K562 (cell line): Measurements from ENCODE around the gene TSPOAP1. TPM values are rescaled to one million over a fixed set of nuclear protein-coding genes. Genes with fewer than 3 reads are reported as not detected.

Source experiments
- CHAMP1 ChIP-seq: fragments of 450-650 bp; IDR thresholded peaks from 2 replicates; pipeline ENCODE4 v1.6.1; 2016; ENCODE audit warnings: mild to moderate bottlenecking
- CREB3 ChIP-seq: fragments of 450-650 bp; conservative IDR thresholded peaks from 2 replicates; pipeline ENCODE4 v1.6.1; 2016; ENCODE audit warnings: missing genetic modification characterization, low read depth, mild to moderate bottlenecking, missing compliant biosample characterization, moderate library complexity
- CREB3L1 ChIP-seq: fragments of 450-650 bp; IDR thresholded peaks from 2 replicates; pipeline ENCODE4 v1.6.1; 2014; ENCODE audit warnings: low read depth, mild to moderate bottlenecking, moderate library complexity, borderline replicate concordance
- ETV1 ChIP-seq: fragments of 450-650 bp; conservative IDR thresholded peaks from 2 replicates; pipeline ENCODE4 v1.6.1; 2016; ENCODE audit warnings: missing genetic modification characterization, control low read depth, low read depth, missing compliant biosample characterization
- FOXP1 ChIP-seq: sonication (generic); formaldehyde crosslinking; IDR thresholded peaks from 2 replicates; pipeline ENCODE4 v1.8.0; 2022; ENCODE audit warnings: mild to moderate bottlenecking, missing genetic modification reagents
- MCM2 ChIP-seq: fragments of 450-650 bp; IDR thresholded peaks from 2 replicates; pipeline ENCODE4 v1.6.1; 2017; ENCODE audit warnings: low read depth, mild to moderate bottlenecking
- MXD1 ChIP-seq: fragments of 250-450 bp; sonication (Bioruptor Pico); IDR thresholded peaks from 2 replicates; pipeline ENCODE4 v1.8.0; 2021; ENCODE audit warnings: borderline replicate concordance, mild to moderate bottlenecking, moderate library complexity; ENCODE audit not compliant: poor library complexity, severe bottlenecking
- NR2C1 ChIP-seq, 2 experiments: fragments of 450-650 bp; IDR thresholded peaks; 2 replicates each; pipeline ENCODE4 v1.6.1; 2017; ENCODE audit warnings: mild to moderate bottlenecking in 2 of 2, antibody characterized with exemption in 1 of 2, inconsistent platforms in 1 of 2, missing compliant biosample characterization in 1 of 2, missing genetic modification characterization in 1 of 2
- OTX1 ChIP-seq: fragments of 450-650 bp; formaldehyde crosslinking; IDR thresholded peaks from 2 replicates; pipeline ENCODE4 v1.4.0; 2022; ENCODE audit warnings: mild to moderate bottlenecking
- PHTF2 ChIP-seq: fragments of 250-450 bp; sonication (Bioruptor Pico); IDR thresholded peaks from 2 replicates; pipeline ENCODE4 v1.5.0; 2021; ENCODE audit warnings: mild to moderate bottlenecking
- POLR3A ChIP-seq: IDR thresholded peaks from 2 replicates; pipeline ENCODE4 v1.6.1; 2011; ENCODE audit warnings: borderline replicate concordance, mild to moderate bottlenecking, moderate library complexity; ENCODE audit not compliant: insufficient read length, insufficient read depth; ENCODE audit errors: extremely low read depth
- SNRNP70 ChIP-seq: fragments of 200-400 bp; formaldehyde crosslinking; optimal IDR thresholded peaks from 2 replicates; pipeline ENCODE3; 2017; ENCODE audit warnings: low read depth, low read length
- USF1 ChIP-seq: sonication (generic); formaldehyde crosslinking; IDR thresholded peaks from 2 replicates; pipeline ENCODE4 v1.9.0; 2022; ENCODE audit warnings: mild to moderate bottlenecking, missing genetic modification reagents
- ZMIZ1 ChIP-seq, 2 experiments: fragments of 150-350 bp in 1 of 2; IDR thresholded peaks; 2 replicates each; pipeline ENCODE4 v1.6.1; 2012 to 2016; ENCODE audit warnings: low read depth in 2 of 2, low read length in 2 of 2, mild to moderate bottlenecking in 1 of 2, moderate library complexity in 1 of 2
- ZNF143 ChIP-seq: sonication (generic); formaldehyde crosslinking; IDR thresholded peaks from 2 replicates; pipeline ENCODE4 v1.9.0; 2022; ENCODE audit warnings: mild to moderate bottlenecking, missing genetic modification reagents
- polyA plus RNA-seq, 8 experiments: library from polyadenylated mRNA; depleted of rRNA in 4 of 8; stranded (reverse) in 5 of 8; unstranded in 3 of 8; fragments of >200 nt; fragmentation: Nextera tagmentation in 2 of 8; fragmentation: Illumina TruSeq in 1 of 8; extraction: Ambion mirVana in 2 of 8; extraction: Trizol in 1 of 8; gene quantifications; 2 replicates each; pipeline versions ENCODE4 v1.2.1 to v1.2.3, GENCODE V29; 2011 to 2014; ENCODE audit warnings: inconsistent platforms in 1 of 8, missing spikeins in 1 of 8
- total RNA-seq, 7 experiments: library from RNA; depleted of rRNA in 6 of 7; stranded (reverse); fragments of >200 nt in 6 of 7; fragmentation: Illumina TruSeq in 2 of 7; extraction: Trizol in 2 of 7; gene quantifications; 2 replicates each; pipeline versions ENCODE4 v1.2.1 to v1.2.3, GENCODE V29; 2011 to 2021; ENCODE audit warnings: low replicate concordance in 1 of 7

Gene TSPOAP1
- total and polyA plus RNA-seq, 9 of the 15 experiments (the other 6 are each of a cell fraction or from before 2014, with no cell fraction given) = 0.87 to 3.9 (median 1.8) TPM; not detected in 2

- TF ChIP-seq USF1 = no peak
- TF ChIP-seq CREB3L1 = no peak
- TF ChIP-seq SNRNP70 = no peak
- TF ChIP-seq CREB3 = 0 out of 2 replicates have a peak, but pooled peaks have one; percentile 35
- peak; percentile 79 for TF ChIP-seq FOXP1
- no peak; the same call in 1 of the 2 replicates for TF ChIP-seq PHTF2 (CRISPR knock-in tag)
- TF ChIP-seq POLR3A = no peak
- no peak for TF ChIP-seq CHAMP1
- no peak for TF ChIP-seq ZNF143 (CRISPR knock-in tag)
- TF ChIP-seq NR2C1 (IDR thresholded peaks at IDR 0.05) = no peak; the same call in none of the 2 replicates
- TF ChIP-seq NR2C1 (tag; IDR thresholded peaks at IDR 0.05) = peak; percentile 52; the same call in 1 of the 2 replicates
- no peak; the same call in 1 of the 2 replicates for TF ChIP-seq ETV1 (tag)
- TF ChIP-seq ZMIZ1 (IDR thresholded peaks at IDR 0.05; ENCODE audit: low read depth in 2 of 2, low read length in 2 of 2) = peak in 1 of 2 experiments; percentile 45; a peak in 1 of 4 replicates
- peak; percentile 87 for TF ChIP-seq OTX1 (CRISPR knock-in tag)
- TF ChIP-seq MXD1 (CRISPR knock-in tag) = no peak
- TF ChIP-seq MCM2 = no peak
Observed at GRCh38 chr17:58329035-58329809, 627 bp upstream of the TSPOAP1 start (continued).
